ENCODE data around the gene CHST3.
A peak's percentile ranks its signal among the peaks of the same experiment; 100 is the strongest.
"Not testable (repeated sequence)": the region's sequence is repeated elsewhere in the genome, so short reads cannot be mapped to it uniquely, and the experiment has no call there.

CHST3 gene

GRCh38 chr10:71950683-71951082 lies 13.5 kb upstream of the CHST3 start:
- no peak for DNase-seq

- DNase-seq = no peak
Measured at GRCh38 chr10:71952745-71953144, 11.4 kb upstream of the CHST3 start.

- DNase-seq = no peak
Measured at GRCh38 chr10:71957546-71958275, 6.5 kb upstream of the CHST3 start.

GRCh38 chr10:71959526-71959925 lies 4.7 kb upstream of the CHST3 start:
- DNase-seq = no peak

GRCh38 chr10:71961831-71962230 lies 2.4 kb upstream of the CHST3 start:
- DNase-seq = no peak

GRCh38 chr10:71962901-71963300 lies 1.3 kb upstream of the CHST3 start:
- DNase-seq = no peak

- no peak for DNase-seq
Measured at GRCh38 chr10:71963351-71964097, 671 bp upstream of the CHST3 start.

- peak; percentile 52 for DNase-seq
Measured at GRCh38 chr10:71964743-71965515, 734 bp downstream of the CHST3 start.

- no peak for DNase-seq
Measured at GRCh38 chr10:71965623-71966022, 1.4 kb downstream of the CHST3 start.

GRCh38 chr10:71966046-71967004 lies 2.1 kb downstream of the CHST3 start:
- no peak for DNase-seq

- not testable (repeated sequence) for DNase-seq
Measured at GRCh38 chr10:71967958-71968357, 3.8 kb downstream of the CHST3 start.

- DNase-seq = no peak
Measured at GRCh38 chr10:71968553-71969474, 4.6 kb downstream of the CHST3 start.

- no peak for DNase-seq
Measured at GRCh38 chr10:71969929-71970328, 5.7 kb downstream of the CHST3 start.

GRCh38 chr10:71970331-71970730 lies 6.1 kb downstream of the CHST3 start:
- no peak for DNase-seq

- DNase-seq = no peak
Measured at GRCh38 chr10:71970869-71971268, 6.7 kb downstream of the CHST3 start.

GRCh38 chr10:71971311-71971731 lies 7.1 kb downstream of the CHST3 start:
- no peak for DNase-seq

- no peak for DNase-seq
Measured at GRCh38 chr10:71971769-71972555, 7.8 kb downstream of the CHST3 start.

- no peak for DNase-seq
Measured at GRCh38 chr10:71972746-71973695, 8.8 kb downstream of the CHST3 start.
